ENCODE results near the gene FMC1.

FMC1 gene

DNA sequence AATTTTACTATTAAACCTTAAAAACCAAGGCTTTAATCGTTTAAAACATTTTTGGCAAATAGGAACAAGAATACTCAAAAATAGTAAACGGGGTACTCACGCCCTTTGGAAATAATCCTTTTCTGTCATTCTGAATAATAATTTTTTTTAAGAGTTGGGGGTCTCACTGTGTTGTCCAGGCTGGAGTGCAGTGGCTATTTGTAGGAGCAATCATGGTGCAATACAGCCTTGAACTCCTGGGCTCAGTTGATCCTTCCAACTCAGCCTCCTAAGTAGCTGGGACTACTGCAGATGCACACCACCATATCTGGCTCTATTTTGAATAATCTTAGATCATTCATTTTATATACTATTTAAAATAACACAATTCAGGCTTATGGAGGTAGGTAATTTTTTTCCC is 43.5 kb downstream of the FMC1 start:
- POLR2A ChIA-PET: no interaction called here
- CTCF ChIA-PET: interaction anchor here (0.6 kb wide), 1 partner anchor 12 kb away, joined by 3 read pairs; no protein-coding TSS in a partner anchor
- DNase-seq (ENCODE audit: low read depth, low spot score): no peak
- TF ChIP-seq, protein P1, sequence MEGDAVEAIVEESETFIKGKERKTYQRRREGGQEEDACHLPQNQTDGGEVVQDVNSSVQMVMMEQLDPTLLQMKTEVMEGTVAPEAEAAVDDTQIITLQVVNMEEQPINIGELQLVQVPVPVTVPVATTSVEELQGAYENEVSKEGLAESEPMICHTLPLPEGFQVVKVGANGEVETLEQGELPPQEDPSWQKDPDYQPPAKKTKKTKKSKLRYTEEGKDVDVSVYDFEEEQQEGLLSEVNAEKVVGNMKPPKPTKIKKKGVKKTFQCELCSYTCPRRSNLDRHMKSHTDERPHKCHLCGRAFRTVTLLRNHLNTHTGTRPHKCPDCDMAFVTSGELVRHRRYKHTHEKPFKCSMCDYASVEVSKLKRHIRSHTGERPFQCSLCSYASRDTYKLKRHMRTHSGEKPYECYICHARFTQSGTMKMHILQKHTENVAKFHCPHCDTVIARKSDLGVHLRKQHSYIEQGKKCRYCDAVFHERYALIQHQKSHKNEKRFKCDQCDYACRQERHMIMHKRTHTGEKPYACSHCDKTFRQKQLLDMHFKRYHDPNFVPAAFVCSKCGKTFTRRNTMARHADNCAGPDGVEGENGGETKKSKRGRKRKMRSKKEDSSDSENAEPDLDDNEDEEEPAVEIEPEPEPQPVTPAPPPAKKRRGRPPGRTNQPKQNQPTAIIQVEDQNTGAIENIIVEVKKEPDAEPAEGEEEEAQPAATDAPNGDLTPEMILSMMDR (IDR thresholded peaks at IDR 0.05; ENCODE audit: insufficient read depth, low read length, missing control alignments): no peak
- H3K4me3 ChIP-seq (ENCODE audit: low read depth, low read length): no peak overlapping the region

DNA sequence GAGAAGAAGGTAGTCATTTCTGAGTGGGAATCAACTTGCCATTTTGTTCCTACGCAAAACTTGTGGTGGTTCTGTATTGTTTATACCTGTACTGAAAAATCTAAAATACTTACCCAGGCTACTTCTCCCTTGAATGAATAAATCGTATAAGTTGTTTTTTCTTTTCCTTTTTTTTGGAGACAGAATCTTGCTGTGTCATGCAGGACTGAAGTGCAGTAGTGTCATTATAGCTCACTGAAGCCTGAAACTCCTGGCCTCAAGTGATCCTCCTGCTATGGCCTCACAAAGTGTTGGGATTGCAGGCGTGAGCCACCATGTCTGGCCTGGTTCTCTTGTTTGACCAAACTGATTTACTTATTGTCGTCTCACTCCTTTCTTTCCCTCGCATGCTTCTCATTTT is 46.5 kb downstream of the FMC1 start:
- H3K4me3 ChIP-seq (ENCODE audit: low read depth, low read length): no peak overlapping the region
- TF ChIP-seq, protein P1 (IDR thresholded peaks at IDR 0.05; ENCODE audit: insufficient read depth, low read length, missing control alignments): no peak
- DNase-seq (ENCODE audit: low read depth, low spot score): no peak
- POLR2A ChIA-PET: no interaction called here
- CTCF ChIA-PET: interaction anchor here (1.3 to 1.4 kb wide), 2 partner anchors 7 to 47 kb away, joined by 3 to 6 read pairs; no protein-coding TSS in a partner anchor

DNA sequence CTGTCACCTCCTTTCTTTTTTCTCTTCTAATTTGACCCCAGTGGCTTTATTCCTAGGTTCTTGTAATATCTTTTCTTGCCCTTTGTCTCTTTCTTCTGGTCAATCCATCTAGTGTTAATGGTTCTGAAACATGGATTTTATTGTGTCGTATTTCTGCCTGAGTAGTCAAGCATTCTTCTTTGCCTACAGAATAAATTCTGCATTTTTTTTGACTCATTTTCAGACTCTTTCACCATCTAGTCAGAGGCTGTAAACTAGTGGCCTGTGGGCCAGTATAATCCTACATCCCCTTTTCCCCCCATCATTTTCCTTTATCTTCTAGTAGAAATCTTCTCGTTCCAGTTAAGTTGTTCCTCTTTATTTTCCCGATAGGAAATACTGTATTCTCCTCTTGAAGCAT is 48.0 kb downstream of the FMC1 start:
- ChIA-PET POLR2A (no interaction called here), CTCF (no interaction called here)
- TF ChIP-seq, protein P1 (IDR thresholded peaks at IDR 0.05; ENCODE audit: insufficient read depth, low read length, missing control alignments): no peak
- no peak for DNase-seq (ENCODE audit: low read depth, low spot score)
- no peak overlapping the region for H3K4me3 ChIP-seq (ENCODE audit: low read depth, low read length)

DNA sequence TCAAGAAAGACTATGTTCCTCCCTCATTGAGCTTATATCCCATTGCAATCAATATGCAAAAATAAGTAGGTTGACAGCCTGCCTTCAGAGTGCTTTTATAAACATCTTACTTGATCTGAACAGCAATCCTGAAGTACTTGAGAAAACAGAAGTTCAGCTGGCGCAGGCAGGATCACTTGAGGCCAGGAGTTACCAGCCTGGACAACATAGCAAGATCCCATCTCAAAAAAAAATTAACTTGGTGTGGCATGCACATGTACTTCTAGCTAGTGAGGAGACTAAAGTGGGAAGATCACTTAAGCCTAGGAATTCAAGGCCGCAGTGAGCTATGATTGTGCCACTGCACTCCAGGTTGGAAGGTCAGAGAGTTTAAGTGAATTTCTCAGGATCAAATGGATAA is 48.6 kb downstream of the FMC1 start:
- H3K4me3 ChIP-seq (ENCODE audit: low read depth, low read length): no peak overlapping the region
- ChIA-PET CTCF (no interaction called here), POLR2A (no interaction called here)
- TF ChIP-seq, protein P1 (IDR thresholded peaks at IDR 0.05; ENCODE audit: insufficient read depth, low read length, missing control alignments): no peak
- DNase-seq (ENCODE audit: low read depth, low spot score): no peak

DNA sequence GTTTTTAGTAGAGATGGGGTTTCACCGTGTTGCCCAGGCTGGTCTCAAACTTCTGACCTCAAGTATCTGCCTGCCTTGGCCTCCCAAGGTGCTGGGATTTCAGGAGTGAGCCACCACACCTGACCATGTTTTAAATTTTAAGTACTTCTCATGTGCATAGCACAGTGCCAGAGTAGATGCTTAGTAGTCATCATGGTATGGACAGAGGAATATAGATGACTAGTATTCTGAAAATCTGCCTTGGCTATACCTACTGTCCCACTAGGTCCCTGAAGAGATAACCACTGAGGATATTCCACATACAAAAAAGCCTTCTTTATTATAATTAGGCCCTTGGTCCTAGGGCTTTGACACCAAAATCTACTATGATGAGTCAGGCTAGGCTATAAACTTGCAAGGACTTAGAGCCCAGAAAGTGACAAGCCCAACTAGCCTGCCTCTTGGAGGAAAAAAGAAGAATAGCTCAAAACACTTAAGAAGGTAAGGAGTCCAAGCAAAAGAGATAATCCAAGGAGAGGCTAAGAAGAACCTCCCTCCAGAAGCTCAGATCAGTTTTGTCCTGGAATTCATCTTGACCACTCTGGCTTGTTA is 52.6 kb downstream of the FMC1 start:
- TF ChIP-seq, protein P1 (IDR thresholded peaks at IDR 0.05; ENCODE audit: insufficient read depth, low read length, missing control alignments): no peak
- H3K4me3 ChIP-seq (ENCODE audit: low read depth, low read length): no peak overlapping the region
- no peak for DNase-seq (ENCODE audit: low read depth, low spot score)
- POLR2A ChIA-PET: no interaction called here
- CTCF ChIA-PET: no interaction called here

DNA sequence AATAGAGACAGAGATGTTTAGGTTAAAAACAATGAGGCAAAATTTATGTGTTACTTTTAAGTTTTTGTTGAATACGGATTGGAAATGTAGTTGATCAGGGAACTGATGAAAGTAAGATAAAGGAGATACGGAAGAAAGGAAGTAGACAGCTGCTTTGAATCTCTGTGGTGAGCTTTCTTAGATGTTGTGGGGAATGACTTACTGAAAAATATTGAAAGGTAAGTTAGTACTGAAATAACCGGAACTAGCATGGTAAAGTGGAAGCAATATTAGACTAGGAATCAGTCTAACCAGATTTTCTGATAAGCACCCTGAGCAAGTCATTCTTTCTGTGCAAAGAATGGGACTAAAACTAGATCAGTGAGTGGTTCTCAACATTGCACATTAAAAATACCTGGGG is 53.4 kb downstream of the FMC1 start:
- no peak overlapping the region for H3K4me3 ChIP-seq (ENCODE audit: low read depth, low read length)
- DNase-seq (ENCODE audit: low read depth, low spot score): no peak
- ChIA-PET CTCF (interaction anchor here (1.3 kb wide), 1 partner anchor 7 kb away, joined by 6 read pairs; no protein-coding TSS in a partner anchor), POLR2A (no interaction called here)
- TF ChIP-seq, protein P1 (IDR thresholded peaks at IDR 0.05; ENCODE audit: insufficient read depth, low read length, missing control alignments): no peak

Data from AG04449 (cell line).